ENCODE results near the gene BAG1. TPM values are rescaled to one million over a fixed set of nuclear protein-coding genes. Genes with fewer than 3 reads are reported as not detected.

The BAG1 gene
- total and polyA plus RNA-seq, 2 of the 13 experiments (the other 11 are each of a cell fraction or from before 2014, with no cell fraction given): 23.1 to 59.5 TPM

- TF ChIP-seq ZBTB4 (CRISPR knock-in tag; IDR thresholded peaks at IDR 0.05; ENCODE audit: borderline replicate concordance) (no peak), AHDC1 (CRISPR knock-in tag; IDR thresholded peaks at IDR 0.05; ENCODE audit: borderline replicate concordance) (no peak), SRSF9 (IDR thresholded peaks at IDR 0.05; ENCODE audit: borderline replicate concordance, insufficient read depth, low read depth, low read length, poor library complexity, severe bottlenecking) (no peak), EED (CRISPR knock-in tag; IDR thresholded peaks at IDR 0.05) (no peak), ZFP82 (CRISPR knock-in tag; IDR thresholded peaks at IDR 0.05; ENCODE audit: borderline replicate concordance) (peak; percentile 71; the same call in 1 of the 2 replicates), ZNF331 (CRISPR knock-in tag; IDR thresholded peaks at IDR 0.05) (no peak; the same call in 1 of the 2 replicates), ZNF160 (CRISPR knock-in tag; IDR thresholded peaks at IDR 0.05) (no peak), MTERF4 (CRISPR knock-in tag; IDR thresholded peaks at IDR 0.05) (no peak), RNF2 (conservative IDR thresholded peaks at IDR 0.05; ENCODE audit: low read depth) (no peak), ZNF256 (CRISPR knock-in tag; conservative IDR thresholded peaks at IDR 0.05) (no peak; the same call in 1 of the 2 replicates), RNF219 (CRISPR knock-in tag; IDR thresholded peaks at IDR 0.05) (no peak), ZBTB38 (CRISPR knock-in tag; IDR thresholded peaks at IDR 0.05) (no peak), RCOR2 (CRISPR knock-in tag; IDR thresholded peaks at IDR 0.05) (no peak), ZSCAN31 (CRISPR knock-in tag; IDR thresholded peaks at IDR 0.05; ENCODE audit: low read depth) (no peak), GATA4 (IDR thresholded peaks at IDR 0.05; ENCODE audit: borderline replicate concordance, low read depth) (no peak), ATF5 (CRISPR knock-in tag; IDR thresholded peaks at IDR 0.05; ENCODE audit: low read depth) (no peak)
These were observed at the start of gene BAG1, which contains the start of gene CHMP5 (continued) for GRCh38 chr9:33264473-33265177.

Data from HepG2 (cell line).